Lower leg skin (tissue), 3 donors: ENCODE results near the gene INTS3.

Experiments used
- CTCF ChIP-seq, 3 donors: fragments of 450-650 bp; IDR thresholded peaks; one replicate each; pipeline ENCODE4 v1.5.1; 2016; ENCODE audit warnings: antibody characterized with exemption in 3 of 3, mild to moderate bottlenecking in 3 of 3, moderate library complexity in 2 of 3
- POLR2A ChIP-seq, 2 donors: fragments of 450-650 bp; IDR thresholded peaks; one replicate each; pipeline ENCODE4 v1.6.1; 2016 to 2017; ENCODE audit warnings: antibody characterized with exemption in 2 of 2, mild to moderate bottlenecking in 1 of 2, moderate library complexity in 1 of 2

GRCh38 chr1:153678519-153679336 is 49.1 kb upstream of the INTS3 start, which contains the start of gene NPR1:
- TF ChIP-seq POLR2A (IDR thresholded peaks at IDR 0.05) (no peak), CTCF (IDR thresholded peaks at IDR 0.05) (no peak)
